Caco-2 (cell line): Measurements from ENCODE around the gene CACNA1D. TPM values are rescaled to one million over a fixed set of nuclear protein-coding genes. Genes with fewer than 3 reads are reported as not detected.

ENCODE experiments used
- BruUV-seq: library from RNA; stranded (reverse); fragments of 400-500 nt; replicated peaks from 2 replicates; lab custom pipeline; 2021; lab: Mats Ljungman, UMichigan
- CTCF ChIA-PET: fragments of 300-600 bp; sonication (Branson Sonifier 250); formaldehyde crosslinking; loops from one replicate; lab custom pipeline; 2022; ENCODE audit warnings: antibody characterized with exemption; lab: Charles Lee
- POLR2A ChIA-PET: fragments of 300-600 bp; sonication (Branson Sonifier 250); formaldehyde crosslinking; loops from one replicate; lab custom pipeline; 2022; ENCODE audit warnings: antibody characterized with exemption; lab: Charles Lee
- DNase-seq, 2 experiments: peaks; one replicate each; pipeline versions ENCODE4 v3.0.0 to v3.0.0-alpha.2; 2020 to 2022
- H3K27me3 ChIP-seq: replicated peaks from 2 replicates; pipeline ENCODE4 v1.6.0; 2011; ENCODE audit warnings: low read length; ENCODE audit not compliant: control insufficient read depth, insufficient read depth
- H3K36me3 ChIP-seq: 2 replicates; pipeline ENCODE4 v1.5.1; 2011; ENCODE audit warnings: low read length; ENCODE audit not compliant: control insufficient read depth, insufficient read depth
- H3K4me1 ChIP-seq: fragments of 250-450 bp; sonication (Bioruptor Pico); 2 replicates; pipeline ENCODE4 v1.5.1; 2020; ENCODE audit warnings: mild to moderate bottlenecking
- H3K4me3 ChIP-seq: 2 replicates; pipeline ENCODE4 v1.5.1; 2011; ENCODE audit warnings: low read depth, mild to moderate bottlenecking, control low read depth, low read length
- H3K9me3 ChIP-seq: fragments of 250-450 bp; sonication (Bioruptor Pico); 2 replicates; pipeline ENCODE4 v1.5.1; 2020; ENCODE audit warnings: mild to moderate bottlenecking, moderate library complexity
- H3K27ac Mint-ChIP-seq: one replicate; pipeline ENCODE4 v1.8.0; 2022; ENCODE audit warnings: mixed read lengths; ENCODE audit not compliant: unreplicated experiment
- H3K27me3 Mint-ChIP-seq: one replicate; pipeline ENCODE4 v1.8.0; 2022; ENCODE audit warnings: mixed read lengths; ENCODE audit not compliant: insufficient read depth, unreplicated experiment
- H3K36me3 Mint-ChIP-seq: one replicate; pipeline ENCODE4 v1.8.0; 2022; ENCODE audit warnings: mild to moderate bottlenecking, mixed read lengths; ENCODE audit not compliant: insufficient read depth, unreplicated experiment
- H3K4me1 Mint-ChIP-seq: one replicate; pipeline ENCODE4 v1.8.0; 2022; ENCODE audit warnings: low read depth, mixed read lengths; ENCODE audit not compliant: unreplicated experiment
- H3K4me3 Mint-ChIP-seq: one replicate; pipeline ENCODE4 v1.8.0; 2022; ENCODE audit warnings: mild to moderate bottlenecking, moderate library complexity, mixed read lengths; ENCODE audit not compliant: unreplicated experiment
- H3K9me3 Mint-ChIP-seq: one replicate; pipeline ENCODE4 v1.8.0; 2022; ENCODE audit warnings: mixed read lengths; ENCODE audit not compliant: unreplicated experiment
- intact Hi-C: fragments of 100-400 bp; cut with micrococcal nuclease; formaldehyde crosslinking; loops from one replicate; pipeline ENCODE4 v1.10.0; 2022; ENCODE audit not compliant: unreplicated experiment
- total RNA-seq: library from RNA; stranded (reverse); gene quantifications from 2 replicates; pipeline ENCODE4 v1.2.3, GENCODE V29; 2022
- TF ChIP-seq, protein P1 (sequence below), 2 experiments: fragments of 200-600 bp in 1 of 2; IDR thresholded peaks; 1 replicate in 1 of 2; 2 replicates in 1 of 2; pipeline versions ENCODE4 v1.5.1 to v1.8.0; 2011 to 2022; ENCODE audit warnings: antibody characterized with exemption in 1 of 2, control low read depth in 1 of 2, inconsistent platforms in 1 of 2, low read depth in 1 of 2, low read length in 1 of 2, mild to moderate bottlenecking in 1 of 2, moderate library complexity in 1 of 2; ENCODE audit not compliant: insufficient read depth in 1 of 2, severe bottlenecking in 1 of 2, unreplicated experiment in 1 of 2

Gene CACNA1D
- total RNA-seq, 1 experiment from 2014 or later, result 13.3 TPM

DNA sequence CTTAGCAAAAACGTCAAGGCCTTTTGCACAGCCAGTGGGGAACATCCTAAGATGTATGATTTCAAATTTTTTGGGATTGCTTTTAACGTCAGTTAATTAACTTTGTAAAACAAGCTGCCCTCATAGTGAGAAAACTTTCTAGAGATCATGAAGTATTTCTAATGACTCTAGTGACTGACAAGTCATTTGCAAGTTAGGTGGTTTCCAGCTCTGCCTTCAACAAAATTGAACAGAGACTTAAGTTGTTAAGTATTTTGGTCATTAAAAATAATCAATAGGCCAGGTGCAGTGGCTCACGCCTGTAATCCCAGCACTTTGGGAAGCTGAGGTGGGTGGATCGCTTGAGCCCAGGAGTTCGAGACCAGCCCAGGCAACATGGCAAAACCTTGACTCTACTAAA lies 280.6 kb downstream of the CACNA1D start:
- H3K27ac Mint-ChIP-seq, result no peak overlapping the region
- CTCF ChIA-PET, result no interaction called here
- no peaks in the 10 kb centered on the region for H3K27me3 ChIP-seq

DNA sequence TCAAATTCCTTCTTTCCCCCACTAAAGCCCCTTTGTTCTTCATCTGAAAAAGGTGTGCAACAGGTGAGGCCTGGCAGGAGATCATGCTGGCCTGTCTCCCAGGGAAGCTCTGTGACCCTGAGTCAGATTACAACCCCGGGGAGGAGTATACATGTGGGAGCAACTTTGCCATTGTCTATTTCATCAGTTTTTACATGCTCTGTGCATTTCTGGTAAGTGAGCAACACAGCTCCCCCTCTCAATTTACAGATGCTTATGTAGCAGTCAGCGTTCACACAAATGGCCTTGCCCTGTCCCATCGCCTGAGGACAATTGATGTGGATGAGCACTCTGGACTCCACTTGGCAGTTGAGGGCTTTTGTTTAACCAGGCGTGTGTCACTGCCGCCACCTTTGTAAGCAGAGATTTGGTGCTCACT lies 281.4 kb downstream of the CACNA1D start:
- intact Hi-C loops, result no loop called here
- ChIA-PET POLR2A (no interaction called here), CTCF (no interaction called here)
- Mint-ChIP-seq H3K4me3 (no peak overlapping the region), H3K27me3 (no peaks in the 10 kb centered on the region), H3K36me3 (no peaks in the 10 kb centered on the region), H3K27ac (no peak overlapping the region), H3K4me1 (peaks cover 2% of the 10 kb centered on the region), H3K9me3 (no peaks in the 10 kb centered on the region)
- no peaks in the 10 kb centered on the region for H3K4me1 ChIP-seq
- no peaks in the 10 kb centered on the region for H3K9me3 ChIP-seq
- no peak for DNase-seq
- H3K27me3 ChIP-seq, result no peaks in the 10 kb centered on the region
- TF ChIP-seq, protein P1, sequence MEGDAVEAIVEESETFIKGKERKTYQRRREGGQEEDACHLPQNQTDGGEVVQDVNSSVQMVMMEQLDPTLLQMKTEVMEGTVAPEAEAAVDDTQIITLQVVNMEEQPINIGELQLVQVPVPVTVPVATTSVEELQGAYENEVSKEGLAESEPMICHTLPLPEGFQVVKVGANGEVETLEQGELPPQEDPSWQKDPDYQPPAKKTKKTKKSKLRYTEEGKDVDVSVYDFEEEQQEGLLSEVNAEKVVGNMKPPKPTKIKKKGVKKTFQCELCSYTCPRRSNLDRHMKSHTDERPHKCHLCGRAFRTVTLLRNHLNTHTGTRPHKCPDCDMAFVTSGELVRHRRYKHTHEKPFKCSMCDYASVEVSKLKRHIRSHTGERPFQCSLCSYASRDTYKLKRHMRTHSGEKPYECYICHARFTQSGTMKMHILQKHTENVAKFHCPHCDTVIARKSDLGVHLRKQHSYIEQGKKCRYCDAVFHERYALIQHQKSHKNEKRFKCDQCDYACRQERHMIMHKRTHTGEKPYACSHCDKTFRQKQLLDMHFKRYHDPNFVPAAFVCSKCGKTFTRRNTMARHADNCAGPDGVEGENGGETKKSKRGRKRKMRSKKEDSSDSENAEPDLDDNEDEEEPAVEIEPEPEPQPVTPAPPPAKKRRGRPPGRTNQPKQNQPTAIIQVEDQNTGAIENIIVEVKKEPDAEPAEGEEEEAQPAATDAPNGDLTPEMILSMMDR (IDR thresholded peaks at IDR 0.05; ENCODE audit: insufficient read depth in 1 of 2, low read depth in 1 of 2, low read length in 1 of 2, severe bottlenecking in 1 of 2, unreplicated experiment in 1 of 2), result no peak
- H3K36me3 ChIP-seq, result no peaks in the 10 kb centered on the region; the same call in 1 of the 2 replicates
- no peak overlapping the region for H3K4me3 ChIP-seq
- no TSS peak for BruUV-seq

More for the DNA sequence above, 280.6 kb downstream of the CACNA1D start:
- Mint-ChIP-seq H3K4me3 (no peak overlapping the region), H3K36me3 (no peaks in the 10 kb centered on the region), H3K27me3 (no peaks in the 10 kb centered on the region), H3K9me3 (no peaks in the 10 kb centered on the region), H3K4me1 (no peaks in the 10 kb centered on the region)
- H3K4me1 ChIP-seq, result no peaks in the 10 kb centered on the region
- POLR2A ChIA-PET, result no interaction called here
- H3K4me3 ChIP-seq, result no peak overlapping the region
- TF ChIP-seq, protein P1 (IDR thresholded peaks at IDR 0.05; ENCODE audit: insufficient read depth in 1 of 2, low read depth in 1 of 2, low read length in 1 of 2, severe bottlenecking in 1 of 2, unreplicated experiment in 1 of 2), result no peak
- no peaks in the 10 kb centered on the region for H3K36me3 ChIP-seq
- intact Hi-C loops, result no loop called here
- H3K9me3 ChIP-seq, result no peaks in the 10 kb centered on the region
- DNase-seq, result no peak
- BruUV-seq, result no TSS peak

DNA sequence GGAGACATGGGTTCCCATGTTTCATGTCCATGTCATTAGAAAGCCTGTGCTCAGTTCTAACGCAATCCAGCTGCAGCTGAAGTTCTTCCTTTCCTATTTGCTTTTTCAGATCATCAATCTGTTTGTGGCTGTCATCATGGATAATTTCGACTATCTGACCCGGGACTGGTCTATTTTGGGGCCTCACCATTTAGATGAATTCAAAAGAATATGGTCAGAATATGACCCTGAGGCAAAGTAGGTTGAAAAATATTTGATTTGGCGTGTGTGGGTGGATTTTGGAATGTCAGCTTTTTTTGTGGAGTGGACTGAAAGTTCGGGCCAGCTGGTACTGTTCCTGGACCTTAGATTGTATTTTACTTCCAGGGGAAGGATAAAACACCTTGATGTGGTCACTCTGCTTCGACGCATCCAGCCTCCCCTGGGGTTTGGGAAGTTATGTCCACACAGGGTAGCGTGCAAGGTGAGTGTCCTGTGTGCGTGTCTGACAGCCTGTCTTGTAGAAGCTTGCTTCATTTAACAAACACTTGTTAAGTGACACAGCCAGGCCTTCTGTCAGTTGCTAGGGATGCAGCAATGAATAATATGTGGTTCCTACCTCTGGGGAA lies 282.2 kb downstream of the CACNA1D start:
- Histone ChIP-seq H3K4me1 (no peaks in the 10 kb centered on the region), H3K27me3 (no peaks in the 10 kb centered on the region), H3K36me3 (no peaks in the 10 kb centered on the region; the same call in 1 of the 2 replicates), H3K9me3 (no peaks in the 10 kb centered on the region), H3K4me3 (no peak overlapping the region)
- intact Hi-C loops, result no loop called here
- ChIA-PET POLR2A (no interaction called here), CTCF (no interaction called here)
- H3K4me3 Mint-ChIP-seq, result no peak overlapping the region
- H3K36me3 Mint-ChIP-seq, result no peaks in the 10 kb centered on the region
- DNase-seq, result no peak
- TF ChIP-seq, protein P1 (IDR thresholded peaks at IDR 0.05; ENCODE audit: insufficient read depth in 1 of 2, low read depth in 1 of 2, low read length in 1 of 2, severe bottlenecking in 1 of 2, unreplicated experiment in 1 of 2), result no peak
- H3K4me1 Mint-ChIP-seq, result peaks cover 7% of the 10 kb centered on the region
- no peaks in the 10 kb centered on the region for H3K27me3 Mint-ChIP-seq
- no peaks in the 10 kb centered on the region for H3K9me3 Mint-ChIP-seq
- no TSS peak for BruUV-seq
- H3K27ac Mint-ChIP-seq, result no peak overlapping the region
